Measurements from ENCODE around the gene PFDN1. TPM values are rescaled to one million over a fixed set of nuclear protein-coding genes. Genes with fewer than 3 reads are reported as not detected.

PFDN1 gene
- total RNA-seq, 4 donors from 2014 or later = 90.6 to 142 (median 109) TPM

DNA sequence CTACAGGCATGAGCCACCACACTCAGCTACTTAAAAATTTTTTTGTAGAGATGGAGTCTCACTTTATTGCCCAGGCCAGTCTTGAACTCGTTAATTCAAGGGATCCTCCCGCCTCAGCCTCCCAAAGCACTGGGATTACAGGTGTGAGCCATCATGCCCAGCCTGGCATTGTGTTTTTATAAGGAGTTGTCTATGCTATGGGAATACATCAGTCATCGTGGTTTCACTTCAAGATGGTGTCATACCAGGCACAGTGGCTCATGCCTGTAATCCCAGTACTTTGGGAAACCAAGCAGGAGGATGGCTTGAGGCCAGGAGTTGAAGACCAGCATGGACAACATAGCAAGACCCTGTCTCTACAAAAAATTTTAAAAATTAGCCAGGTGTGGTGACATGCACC lies 78.2 kb downstream of the PFDN1 start:
- Histone ChIP-seq H3K27me3 (no peaks in the 10 kb centered on the region), H3K27ac (no peak overlapping the region), H3K4me3 (no peak overlapping the region), H3K36me3 (no peaks in the 10 kb centered on the region), H3K4me1 (peaks cover 0 to 65% (median 9%) of the 10 kb centered on the region in 4 donors), H3K9me3 (no peaks in the 10 kb centered on the region)
- TF ChIP-seq POLR2A (IDR thresholded peaks at IDR 0.05) (no peak), CTCF (IDR thresholded peaks at IDR 0.05) (no peak)
- DNase-seq = no peak

DNA sequence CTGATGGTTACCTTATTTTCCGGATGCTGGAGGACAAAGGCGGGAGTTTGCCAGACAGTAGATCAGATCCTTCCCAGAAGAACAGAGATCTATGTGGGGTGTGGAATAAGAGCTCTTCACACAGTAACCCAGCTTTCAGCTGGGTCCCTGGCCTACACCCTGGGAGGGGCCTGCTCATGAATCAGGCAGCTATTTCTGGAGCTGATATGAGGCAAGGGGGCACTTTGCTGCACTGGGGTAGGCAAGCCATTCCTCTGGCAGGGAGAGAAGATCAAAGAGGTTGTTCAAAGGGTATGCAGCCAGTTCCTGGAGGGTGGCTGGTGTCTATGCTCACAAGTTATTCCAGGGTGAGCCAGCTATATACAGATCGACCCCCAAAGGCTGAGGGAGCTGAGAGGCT lies 79.3 kb downstream of the PFDN1 start:
- Histone ChIP-seq H3K27me3 (no peaks in the 10 kb centered on the region), H3K27ac (peak overlapping the region in 1 of 4 donors; percentile 69), H3K4me1 (peaks cover 0 to 75% (median 9%) of the 10 kb centered on the region in 4 donors), H3K9me3 (no peaks in the 10 kb centered on the region), H3K36me3 (no peaks in the 10 kb centered on the region), H3K4me3 (no peak overlapping the region)
- TF ChIP-seq CTCF (IDR thresholded peaks at IDR 0.05) (no peak), POLR2A (IDR thresholded peaks at IDR 0.05) (no peak)
- DNase-seq = no peak

DNA sequence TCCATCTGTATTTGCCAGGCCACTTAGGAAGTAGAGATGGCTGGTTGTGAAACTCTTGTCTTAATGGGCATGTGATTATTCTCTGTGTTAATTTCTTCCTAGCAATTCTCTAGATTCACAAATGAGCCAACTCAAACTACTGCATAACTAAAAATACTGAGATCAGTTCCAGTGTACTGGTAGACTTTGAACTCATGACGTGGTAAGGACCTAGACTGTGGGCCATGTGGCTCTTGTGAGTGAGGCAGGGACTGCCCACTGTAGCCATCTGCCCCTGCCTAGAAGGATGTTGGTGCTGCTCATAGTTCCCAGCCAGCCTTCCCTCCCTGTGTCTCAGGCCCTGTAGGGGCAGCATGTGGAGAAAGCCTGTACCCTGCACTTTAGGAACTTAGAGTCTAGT lies 80.5 kb downstream of the PFDN1 start:
- no peaks in the 10 kb centered on the region for H3K36me3 ChIP-seq
- H3K27ac ChIP-seq = peak overlapping the region in 2 of 4 donors; percentile 69
- DNase-seq = peak in 1 of 3 donors; percentile 63
- H3K4me3 ChIP-seq = no peak overlapping the region
- H3K9me3 ChIP-seq = no peaks in the 10 kb centered on the region
- no peaks in the 10 kb centered on the region for H3K27me3 ChIP-seq
- H3K4me1 ChIP-seq = peaks cover 0 to 72% (median 9%) of the 10 kb centered on the region in 4 donors
- TF ChIP-seq CTCF (IDR thresholded peaks at IDR 0.05) (no peak), POLR2A (IDR thresholded peaks at IDR 0.05) (peak in 1 of 2 donors; percentile 21)

GRCh38 chr5:140221697-140222223 lies 81.1 kb downstream of the PFDN1 start:
- no peaks in the 10 kb centered on the region for H3K36me3 ChIP-seq
- H3K9me3 ChIP-seq = no peaks in the 10 kb centered on the region
- TF ChIP-seq CTCF (IDR thresholded peaks at IDR 0.05) (no peak), POLR2A (IDR thresholded peaks at IDR 0.05) (no peak)
- no peaks in the 10 kb centered on the region for H3K27me3 ChIP-seq
- H3K27ac ChIP-seq = peak overlapping the region in 3 of 4 donors; percentile 40 to 69 (median 69)
- DNase-seq = no peak
- peaks cover 0 to 71% (median 9%) of the 10 kb centered on the region in 4 donors for H3K4me1 ChIP-seq
- H3K4me3 ChIP-seq = no peak overlapping the region

- Histone ChIP-seq H3K36me3 (no peaks in the 10 kb centered on the region), H3K4me1 (peaks cover 0 to 74% (median 11%) of the 10 kb centered on the region in 4 donors)
Measured at GRCh38 chr5:140220698-140221064, 82.2 kb downstream of the PFDN1 start.

More at GRCh38 chr5:140220698-140221064, 82.2 kb downstream of the PFDN1 start:
- Histone ChIP-seq H3K9me3 (no peaks in the 10 kb centered on the region), H3K27ac (peak overlapping the region in 2 of 4 donors; percentile 69), H3K4me3 (no peak overlapping the region), H3K27me3 (no peaks in the 10 kb centered on the region)
- DNase-seq = no peak
- no peak for TF ChIP-seq POLR2A (IDR thresholded peaks at IDR 0.05)
- no peak for TF ChIP-seq CTCF (IDR thresholded peaks at IDR 0.05)
